ENCODE measurements around the gene DUSP8.
A peak's percentile ranks its signal among the peaks of the same experiment; 100 is the strongest.

DUSP8 gene

DNA sequence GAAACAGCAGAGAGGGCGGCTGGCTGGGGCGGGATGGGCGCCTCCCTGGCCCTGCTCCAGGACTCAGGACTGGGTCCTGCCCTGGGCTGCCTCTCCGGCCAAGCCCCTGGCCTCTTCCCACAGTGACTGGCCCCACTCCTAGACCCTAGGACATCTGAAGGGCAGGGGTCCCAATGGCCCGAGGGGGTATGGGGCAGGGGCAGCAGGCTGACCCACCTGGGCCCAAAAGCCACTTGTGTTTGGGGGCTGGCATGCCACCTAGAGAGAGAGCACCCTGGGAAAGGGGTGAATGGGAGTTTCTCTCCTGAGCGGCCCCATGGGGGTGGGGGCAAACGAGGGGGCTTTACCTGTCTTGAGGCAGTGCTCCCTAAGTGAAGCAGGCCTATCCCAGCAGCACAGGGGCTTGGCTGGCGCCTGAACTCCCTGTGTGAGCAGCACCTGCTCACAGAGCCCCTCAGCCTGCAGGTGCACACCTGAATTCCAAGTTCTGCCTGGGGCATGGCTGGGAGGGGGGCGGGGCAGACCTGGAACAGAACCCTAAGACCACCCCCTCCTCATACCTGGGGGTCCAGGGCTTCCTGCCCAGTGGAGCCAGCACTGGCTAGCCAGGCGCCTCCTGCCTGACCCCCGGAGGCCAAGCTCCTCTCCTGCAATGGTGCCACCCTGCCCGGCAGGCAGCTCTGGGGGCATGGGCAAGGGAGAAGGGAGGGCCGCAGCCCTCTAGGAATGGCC, 16.9 kb downstream of the DUSP8 start:
- no peak for DNase-seq (ENCODE audit: low read depth in 2 of 3, low spot score in 1 of 3)

- DNase-seq (ENCODE audit: low read depth in 2 of 3, low spot score in 1 of 3): no peak
These were observed 18.1 kb downstream of the DUSP8 start for GRCh38 chr11:1553808-1554594.

- DNase-seq (ENCODE audit: low read depth in 2 of 3, low spot score in 1 of 3): no peak
These were observed 22.4 kb downstream of the DUSP8 start for GRCh38 chr11:1549338-1550330.

GRCh38 chr11:1548221-1549070, 23.6 kb downstream of the DUSP8 start:
- no peak for DNase-seq (ENCODE audit: low read depth in 2 of 3, low spot score in 1 of 3)

GRCh38 chr11:1547467-1548098, 24.5 kb downstream of the DUSP8 start:
- DNase-seq (ENCODE audit: low read depth in 2 of 3, low spot score in 1 of 3): no peak

GRCh38 chr11:1546536-1547466, 25.3 kb downstream of the DUSP8 start:
- peak in 2 of 3 donors; percentile 21 to 36 for DNase-seq (ENCODE audit: low read depth in 2 of 3, low spot score in 1 of 3)

DNA sequence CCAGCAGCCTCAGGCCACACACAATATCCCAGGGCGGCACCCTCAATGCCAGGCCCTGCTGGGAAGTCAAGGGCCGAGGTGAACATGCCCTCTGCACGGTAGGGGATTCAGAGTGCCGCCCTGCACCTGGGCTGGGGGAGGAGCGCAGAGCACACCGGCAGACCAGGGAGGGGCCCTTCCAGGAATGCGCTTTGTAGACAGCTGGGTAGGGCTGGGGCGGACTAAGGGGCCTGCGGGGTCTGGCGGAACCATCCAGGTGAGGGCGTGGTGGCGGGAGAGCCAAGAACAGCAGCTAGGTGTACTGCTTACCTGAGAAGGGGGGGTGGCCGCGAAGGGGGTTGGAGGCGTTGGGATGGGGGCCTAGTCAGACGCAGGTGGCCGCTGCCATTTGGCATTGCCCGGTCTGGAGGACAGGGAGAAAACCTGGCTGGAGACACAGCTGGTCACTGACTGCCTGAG, 26.0 kb downstream of the DUSP8 start:
- no peak for DNase-seq (ENCODE audit: low read depth in 2 of 3, low spot score in 1 of 3)

- DNase-seq (ENCODE audit: low read depth in 2 of 3, low spot score in 1 of 3): no peak
These were observed 26.6 kb downstream of the DUSP8 start for GRCh38 chr11:1545432-1545831.

DNA sequence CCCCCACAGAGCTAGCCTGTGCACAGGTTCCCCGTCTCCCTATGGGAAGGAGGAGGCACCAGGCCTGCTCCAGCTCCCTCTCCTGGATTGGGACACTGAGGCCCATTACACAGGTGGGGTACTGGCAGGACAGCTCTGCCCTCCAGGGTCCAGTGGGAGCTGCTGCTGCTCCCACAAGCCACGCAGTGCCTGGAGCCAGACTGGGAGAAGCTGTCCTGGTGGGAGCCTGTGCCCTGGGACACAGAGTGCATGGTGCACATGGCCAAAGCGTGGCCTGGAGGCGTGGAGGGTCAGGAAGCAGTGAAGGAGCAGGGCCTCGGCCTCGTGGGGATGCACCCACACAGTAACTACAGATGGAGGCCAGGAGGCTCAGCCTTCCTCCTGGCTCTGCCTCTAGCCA, 27.5 kb downstream of the DUSP8 start:
- DNase-seq (ENCODE audit: low read depth in 2 of 3, low spot score in 1 of 3): no peak

DNA sequence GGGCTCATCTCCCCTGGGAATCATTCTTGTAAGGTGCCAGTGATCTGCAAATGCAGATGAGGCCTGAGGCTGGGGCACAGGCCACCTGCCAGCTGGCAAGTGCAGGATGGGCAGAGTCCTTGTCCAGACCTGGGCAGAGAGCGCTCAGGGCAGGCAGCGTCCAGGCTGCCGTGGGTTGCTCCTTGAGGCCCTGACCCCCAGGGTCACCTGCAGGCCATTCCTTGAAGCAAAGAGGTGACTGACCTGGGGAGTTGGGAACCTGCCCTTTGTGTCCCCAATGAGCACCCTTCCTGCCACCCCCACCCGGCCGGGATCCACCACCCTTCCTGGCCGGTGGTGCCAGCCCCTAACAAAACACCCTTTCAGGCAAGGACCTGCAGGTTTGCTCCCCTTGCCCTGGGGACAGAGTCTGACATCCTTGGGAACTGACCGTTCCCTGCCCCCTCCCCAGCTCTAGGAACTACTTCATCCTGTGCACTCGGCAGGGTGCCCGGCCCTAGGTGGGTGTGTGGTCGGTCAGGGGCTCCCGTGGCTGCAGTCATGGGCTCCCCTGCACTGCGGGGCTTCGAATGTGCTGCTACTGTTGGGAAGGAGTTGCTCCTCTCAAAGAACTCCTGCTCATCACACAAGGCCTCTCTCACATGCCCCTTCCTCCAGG, 28.3 kb downstream of the DUSP8 start:
- no peak for DNase-seq (ENCODE audit: low read depth in 2 of 3, low spot score in 1 of 3)

- no peak for DNase-seq (ENCODE audit: low read depth in 2 of 3, low spot score in 1 of 3)
These were observed 29.8 kb downstream of the DUSP8 start for GRCh38 chr11:1542267-1542666.

DNA sequence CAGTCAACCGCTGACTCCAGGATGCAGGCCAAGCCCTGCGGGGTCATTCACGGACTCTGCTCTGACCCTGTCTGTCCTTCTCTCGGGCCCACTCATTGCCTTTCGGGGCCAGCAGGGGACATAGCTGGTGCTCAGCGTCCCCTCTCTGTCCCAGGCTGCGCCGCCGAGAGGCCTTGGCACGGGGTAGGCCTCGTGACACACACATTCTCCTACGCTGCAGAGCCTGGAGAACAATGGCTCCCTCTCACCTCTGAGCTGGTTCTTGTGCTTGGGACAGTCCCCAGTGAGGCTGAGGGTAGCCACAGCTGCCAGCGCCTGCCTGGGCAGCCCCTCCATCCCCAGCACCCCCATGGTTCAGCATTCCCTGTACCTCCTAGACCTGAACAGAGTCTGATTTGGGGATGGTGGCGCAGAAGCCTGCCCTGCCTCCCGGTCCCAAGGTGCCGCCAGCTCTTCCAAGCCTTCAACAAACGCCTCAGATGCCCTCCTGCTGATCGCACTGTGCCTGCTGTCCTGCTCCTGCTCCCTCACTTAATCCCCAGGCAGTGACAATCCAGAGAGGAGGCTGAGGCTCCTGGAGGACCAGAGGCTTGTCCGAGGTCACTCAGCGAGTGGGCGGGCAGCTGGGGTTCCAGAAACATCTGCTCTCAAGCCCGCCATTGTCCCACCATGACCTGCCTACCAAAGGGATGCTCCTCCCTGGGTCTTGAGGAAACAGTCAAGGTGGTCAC, 30.4 kb downstream of the DUSP8 start:
- DNase-seq (ENCODE audit: low read depth in 2 of 3, low spot score in 1 of 3): no peak

GRCh38 chr11:1540074-1540473, 32.0 kb downstream of the DUSP8 start:
- DNase-seq (ENCODE audit: low read depth in 2 of 3, low spot score in 1 of 3): no peak

- no peak for DNase-seq (ENCODE audit: low read depth in 2 of 3, low spot score in 1 of 3)
These were observed 33.9 kb downstream of the DUSP8 start for GRCh38 chr11:1538153-1538552.

- no peak for DNase-seq (ENCODE audit: low read depth in 2 of 3, low spot score in 1 of 3)
These were observed 35.8 kb downstream of the DUSP8 start for GRCh38 chr11:1536065-1536843.

- DNase-seq (ENCODE audit: low read depth in 2 of 3, low spot score in 1 of 3): no peak
These were observed 37.4 kb downstream of the DUSP8 start for GRCh38 chr11:1534682-1535081.

- DNase-seq (ENCODE audit: low read depth in 2 of 3, low spot score in 1 of 3): no peak
These were observed 37.9 kb downstream of the DUSP8 start for GRCh38 chr11:1534171-1534570.
